ENCODE results near the gene HARBI1. TPM values are rescaled to one million over a fixed set of nuclear protein-coding genes. Genes with fewer than 3 reads are reported as not detected.

HARBI1 gene
- total RNA-seq, 1 donor from 2014 or later = 4.5 TPM

DNA sequence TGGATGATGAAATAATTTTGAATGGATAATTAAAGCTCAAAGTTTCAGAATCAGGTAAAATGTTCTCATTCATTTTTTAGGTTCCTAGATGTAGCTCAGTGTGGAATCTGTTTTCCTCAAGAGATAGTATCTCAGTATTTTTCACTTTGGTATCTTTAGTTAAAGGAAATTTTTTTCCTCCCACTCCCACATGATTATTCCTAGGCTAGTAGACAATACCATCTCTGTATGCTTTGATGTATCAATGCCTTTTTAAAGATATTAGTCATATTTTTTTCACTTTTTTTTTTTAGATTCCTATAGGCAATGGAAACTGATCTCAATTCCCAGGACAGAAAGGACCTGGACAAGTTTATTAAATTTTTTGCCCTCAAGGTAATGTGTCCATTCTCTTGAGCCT lies 27.0 kb upstream of the HARBI1 start:
- intact Hi-C loops (cut with micrococcal nuclease) = no loop called here
- no peak overlapping the region for H3K4me3 Mint-ChIP-seq

GRCh38 chr11:46643531-46643930 lies 26.5 kb upstream of the HARBI1 start:
- Mint-ChIP-seq H3K27ac (no peak overlapping the region), H3K27me3 (ENCODE audit: insufficient read depth) (no peaks in the 10 kb centered on the region), H3K4me1 (ENCODE audit: low read depth) (peaks cover 13% of the 10 kb centered on the region), H3K9me3 (peaks cover 6% of the 10 kb centered on the region), H3K4me3 (no peak overlapping the region), H3K36me3 (ENCODE audit: low read depth) (peaks cover 37% of the 10 kb centered on the region)
- intact Hi-C loops (cut with micrococcal nuclease) = no loop called here
- no peak for DNase-seq (ENCODE audit: low spot score)

More for the DNA sequence above, 27.0 kb upstream of the HARBI1 start:
- Mint-ChIP-seq H3K27ac (no peak overlapping the region), H3K36me3 (ENCODE audit: low read depth) (peaks cover 36% of the 10 kb centered on the region), H3K27me3 (ENCODE audit: insufficient read depth) (no peaks in the 10 kb centered on the region), H3K4me1 (ENCODE audit: low read depth) (peaks cover 11% of the 10 kb centered on the region), H3K9me3 (peaks cover 6% of the 10 kb centered on the region)
- no peak for DNase-seq (ENCODE audit: low spot score)

GRCh38 chr11:46642627-46643335 lies 25.8 kb upstream of the HARBI1 start:
- peaks cover 39% of the 10 kb centered on the region for H3K36me3 Mint-ChIP-seq (ENCODE audit: low read depth)
- H3K27me3 Mint-ChIP-seq (ENCODE audit: insufficient read depth) = no peaks in the 10 kb centered on the region
- H3K9me3 Mint-ChIP-seq = peaks cover 6% of the 10 kb centered on the region
- H3K27ac Mint-ChIP-seq = no peak overlapping the region
- no peak overlapping the region for H3K4me3 Mint-ChIP-seq
- intact Hi-C loops (cut with micrococcal nuclease) = no loop called here
- DNase-seq (ENCODE audit: low spot score) = no peak
- peaks cover 17% of the 10 kb centered on the region for H3K4me1 Mint-ChIP-seq (ENCODE audit: low read depth)

DNA sequence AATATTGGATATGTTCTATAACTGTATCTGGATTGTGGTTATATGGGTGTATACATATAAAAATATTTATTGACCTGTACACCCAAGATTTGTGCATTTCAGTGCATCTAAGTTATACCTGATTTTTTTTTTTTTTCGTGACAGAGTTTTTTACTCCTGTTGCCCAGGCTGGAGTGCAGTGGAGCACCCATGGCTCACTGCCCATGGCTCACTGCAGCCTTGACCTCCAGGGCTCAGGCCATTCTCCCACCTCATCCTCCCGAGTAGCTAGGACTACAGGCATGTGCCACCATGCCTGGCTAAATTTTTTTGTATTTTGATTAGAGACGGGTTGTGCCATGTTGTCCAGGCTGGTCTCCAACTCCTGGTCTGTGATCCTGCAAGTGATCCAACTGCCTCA lies 24.6 kb upstream of the HARBI1 start:
- H3K4me1 Mint-ChIP-seq (ENCODE audit: low read depth) = peaks cover 17% of the 10 kb centered on the region
- peaks cover 38% of the 10 kb centered on the region for H3K36me3 Mint-ChIP-seq (ENCODE audit: low read depth)
- H3K27ac Mint-ChIP-seq = no peak overlapping the region
- no peaks in the 10 kb centered on the region for H3K27me3 Mint-ChIP-seq (ENCODE audit: insufficient read depth)
- peaks cover 6% of the 10 kb centered on the region for H3K9me3 Mint-ChIP-seq
- DNase-seq (ENCODE audit: low spot score) = no peak
- intact Hi-C loops (cut with micrococcal nuclease) = no loop called here
- H3K4me3 Mint-ChIP-seq = no peak overlapping the region

DNA sequence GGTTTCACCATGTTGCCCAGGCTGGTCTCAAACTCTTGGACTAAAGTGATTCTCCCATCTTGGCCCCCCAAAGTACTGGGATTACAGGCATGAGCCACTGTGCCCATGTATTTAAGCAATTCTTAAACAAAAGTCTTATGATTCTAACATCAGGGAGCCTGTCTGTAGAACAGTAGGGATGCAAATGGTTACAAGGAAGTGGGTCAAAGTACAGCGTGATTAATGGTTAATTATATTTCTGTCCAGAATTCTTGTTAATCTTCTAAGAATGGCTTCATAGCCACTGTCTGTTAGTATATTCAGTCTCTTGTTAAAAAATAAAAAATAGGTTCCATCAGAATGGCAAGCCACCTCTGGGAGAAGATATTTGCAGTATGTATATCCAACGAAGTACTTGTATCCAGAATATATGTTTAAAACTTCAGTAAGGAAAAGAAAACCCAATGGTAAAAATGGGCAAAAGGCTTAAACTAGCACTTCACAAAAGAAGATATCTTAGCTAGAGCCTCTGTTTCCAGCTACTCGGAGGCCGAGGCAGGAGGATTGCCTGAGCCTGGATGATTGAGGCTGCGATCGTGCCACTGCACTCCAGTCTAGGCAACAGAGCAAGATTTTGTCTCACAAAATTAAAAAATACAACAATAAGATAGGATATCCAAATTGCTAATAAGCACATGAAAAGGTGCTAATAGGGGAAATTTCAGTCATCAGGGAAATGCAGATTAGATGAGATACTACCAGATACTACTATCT lies 23.2 kb upstream of the HARBI1 start:
- H3K27me3 Mint-ChIP-seq (ENCODE audit: insufficient read depth) = no peaks in the 10 kb centered on the region
- H3K36me3 Mint-ChIP-seq (ENCODE audit: low read depth) = peaks cover 33% of the 10 kb centered on the region
- DNase-seq (ENCODE audit: low spot score) = no peak
- peaks cover 17% of the 10 kb centered on the region for H3K4me1 Mint-ChIP-seq (ENCODE audit: low read depth)
- peaks cover 6% of the 10 kb centered on the region for H3K9me3 Mint-ChIP-seq
- intact Hi-C loops (cut with micrococcal nuclease) = no loop called here
- H3K27ac Mint-ChIP-seq = no peak overlapping the region
- no peak overlapping the region for H3K4me3 Mint-ChIP-seq

DNA sequence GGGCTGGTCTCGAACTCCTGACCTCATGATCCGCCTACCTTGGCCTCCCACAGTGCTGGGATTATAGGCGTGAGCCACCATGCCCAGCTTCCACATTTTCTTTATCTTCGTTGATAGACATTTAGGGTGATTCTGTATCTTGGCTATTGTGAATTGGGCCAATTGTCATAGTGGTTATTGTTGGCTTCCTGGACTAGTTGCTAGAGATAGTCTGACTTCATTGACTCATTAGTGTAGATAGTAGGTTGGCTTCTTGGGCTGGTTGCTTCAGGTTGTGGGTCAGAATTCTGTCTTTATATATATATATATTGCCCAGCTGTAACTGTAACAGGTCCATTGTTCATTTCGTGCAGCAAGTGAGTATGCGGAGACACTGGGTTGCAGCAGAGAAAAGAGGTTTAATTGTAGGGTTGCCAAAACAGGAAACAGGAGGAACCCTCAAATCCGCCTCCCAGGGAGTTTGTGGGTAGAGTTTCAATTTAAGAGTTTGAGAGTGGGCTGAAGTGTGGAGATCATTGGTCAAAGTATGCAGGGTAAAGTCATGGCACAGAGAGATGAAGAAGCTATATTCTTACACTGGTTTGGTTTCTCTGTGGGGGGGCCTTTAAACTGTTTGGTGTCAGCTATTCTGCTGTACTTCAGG lies 22.3 kb upstream of the HARBI1 start:
- no peak for DNase-seq (ENCODE audit: low spot score)
- Mint-ChIP-seq H3K36me3 (ENCODE audit: low read depth) (peaks cover 28% of the 10 kb centered on the region), H3K27ac (no peak overlapping the region), H3K4me1 (ENCODE audit: low read depth) (peaks cover 17% of the 10 kb centered on the region), H3K4me3 (no peak overlapping the region), H3K9me3 (peaks cover 6% of the 10 kb centered on the region), H3K27me3 (ENCODE audit: insufficient read depth) (peaks cover 2% of the 10 kb centered on the region)
- intact Hi-C loops (cut with micrococcal nuclease) = no loop called here

GRCh38 chr11:46637546-46637945 lies 20.5 kb upstream of the HARBI1 start:
- Mint-ChIP-seq H3K36me3 (ENCODE audit: low read depth) (peaks cover 19% of the 10 kb centered on the region), H3K4me1 (ENCODE audit: low read depth) (peaks cover 17% of the 10 kb centered on the region), H3K9me3 (peaks cover 6% of the 10 kb centered on the region), H3K4me3 (no peak overlapping the region), H3K27ac (no peak overlapping the region), H3K27me3 (ENCODE audit: insufficient read depth) (peaks cover 2% of the 10 kb centered on the region)
- DNase-seq (ENCODE audit: low spot score) = no peak
- intact Hi-C loops (cut with micrococcal nuclease) = no loop called here

DNA sequence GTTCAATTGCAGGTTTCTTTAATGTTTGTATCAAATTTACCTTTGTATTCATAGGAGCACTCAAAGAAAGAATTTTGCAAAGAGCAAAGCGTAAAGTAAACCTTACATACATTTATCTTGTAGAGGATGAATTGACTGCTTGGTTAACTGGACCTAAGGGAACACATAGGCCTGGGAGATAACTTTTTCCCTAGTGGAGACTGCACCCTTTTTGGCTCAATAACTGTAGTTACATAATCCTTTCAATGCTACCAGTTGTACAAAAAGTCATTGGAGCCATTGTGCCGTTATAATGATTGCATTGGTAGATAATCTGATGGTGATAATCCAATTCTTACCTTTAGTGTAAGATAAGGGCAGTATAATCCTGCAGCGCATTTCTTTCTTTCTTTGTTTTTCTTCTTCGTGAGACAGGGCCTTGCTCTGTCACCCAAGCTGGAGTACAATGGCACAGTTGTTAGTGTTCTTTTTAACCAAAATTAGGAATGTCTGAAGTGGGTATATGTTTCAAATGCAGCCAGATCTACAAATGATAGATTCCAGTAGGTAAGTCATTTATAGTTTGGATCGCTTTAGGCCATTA lies 18.6 kb upstream of the HARBI1 start:
- no peak for DNase-seq (ENCODE audit: low spot score)
- H3K9me3 Mint-ChIP-seq = peaks cover 6% of the 10 kb centered on the region
- H3K4me1 Mint-ChIP-seq (ENCODE audit: low read depth) = peaks cover 22% of the 10 kb centered on the region
- H3K4me3 Mint-ChIP-seq = no peak overlapping the region
- H3K27me3 Mint-ChIP-seq (ENCODE audit: insufficient read depth) = peaks cover 2% of the 10 kb centered on the region
- intact Hi-C loops (cut with micrococcal nuclease) = no loop called here
- no peak overlapping the region for H3K27ac Mint-ChIP-seq
- peaks cover 17% of the 10 kb centered on the region for H3K36me3 Mint-ChIP-seq (ENCODE audit: low read depth)

GRCh38 chr11:46633291-46634217 lies 16.5 kb upstream of the HARBI1 start:
- no peak for DNase-seq (ENCODE audit: low spot score)
- Mint-ChIP-seq H3K4me3 (no peak overlapping the region), H3K36me3 (ENCODE audit: low read depth) (peaks cover 11% of the 10 kb centered on the region), H3K27me3 (ENCODE audit: insufficient read depth) (peaks cover 2% of the 10 kb centered on the region), H3K4me1 (ENCODE audit: low read depth) (peaks cover 9% of the 10 kb centered on the region), H3K9me3 (no peaks in the 10 kb centered on the region), H3K27ac (no peak overlapping the region)
- intact Hi-C loops (cut with micrococcal nuclease) = no loop called here

DNA sequence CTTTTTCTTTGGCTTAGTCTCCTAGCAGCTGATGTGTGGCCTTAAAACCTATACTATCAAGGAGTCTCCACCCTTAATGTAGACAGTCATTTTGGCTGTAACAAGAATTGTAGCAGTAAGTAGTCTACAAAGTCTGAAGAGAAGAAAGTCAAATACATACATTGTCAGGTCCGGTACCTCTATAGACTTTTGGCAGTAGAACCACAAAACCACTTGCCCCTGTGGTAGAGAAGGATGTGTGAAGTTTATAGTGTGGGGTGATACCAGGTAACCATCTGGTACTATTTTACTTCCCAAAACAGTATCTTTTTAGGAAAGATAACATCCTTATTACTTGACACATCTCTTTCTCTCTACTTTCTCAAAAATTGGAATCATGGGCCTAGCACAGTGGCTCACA lies 15.5 kb upstream of the HARBI1 start:
- Mint-ChIP-seq H3K4me3 (no peak overlapping the region), H3K9me3 (no peaks in the 10 kb centered on the region), H3K27ac (no peak overlapping the region), H3K36me3 (ENCODE audit: low read depth) (peaks cover 7% of the 10 kb centered on the region), H3K27me3 (ENCODE audit: insufficient read depth) (peaks cover 2% of the 10 kb centered on the region), H3K4me1 (ENCODE audit: low read depth) (peaks cover 5% of the 10 kb centered on the region)
- DNase-seq (ENCODE audit: low spot score) = no peak
- intact Hi-C loops (cut with micrococcal nuclease) = no loop called here

- no peak overlapping the region for H3K4me3 Mint-ChIP-seq
- no peaks in the 10 kb centered on the region for H3K9me3 Mint-ChIP-seq
- peaks cover 5% of the 10 kb centered on the region for H3K4me1 Mint-ChIP-seq (ENCODE audit: low read depth)
- intact Hi-C loops (cut with micrococcal nuclease) = no loop called here
- no peak overlapping the region for H3K27ac Mint-ChIP-seq
- peaks cover 6% of the 10 kb centered on the region for H3K36me3 Mint-ChIP-seq (ENCODE audit: low read depth)
- H3K27me3 Mint-ChIP-seq (ENCODE audit: insufficient read depth) = peaks cover 2% of the 10 kb centered on the region
- no peak for DNase-seq (ENCODE audit: low spot score)
Measured at GRCh38 chr11:46631676-46632075, 14.6 kb upstream of the HARBI1 start.

- H3K4me3 Mint-ChIP-seq = no peak overlapping the region
- H3K9me3 Mint-ChIP-seq = no peaks in the 10 kb centered on the region
- intact Hi-C loops (cut with micrococcal nuclease) = no loop called here
- no peak overlapping the region for H3K27ac Mint-ChIP-seq
- H3K36me3 Mint-ChIP-seq (ENCODE audit: low read depth) = peaks cover 11% of the 10 kb centered on the region
- no peak for DNase-seq (ENCODE audit: low spot score)
- H3K27me3 Mint-ChIP-seq (ENCODE audit: insufficient read depth) = peaks cover 2% of the 10 kb centered on the region
- H3K4me1 Mint-ChIP-seq (ENCODE audit: low read depth) = peaks cover 5% of the 10 kb centered on the region
Measured at GRCh38 chr11:46630237-46630636, 13.2 kb upstream of the HARBI1 start.

Data from activated T-helper 1 cell treated with anti-CD3 and anti-CD28 coated beads, Interleukin-12 subunit alpha, Interleukin-12 subunit beta, Interleukin-2, Interleukin-4 antibody, amounts not matched to agents 30 ng/mL and 10 ng/mL and 1 ng/mL, durations not matched to agents 14 hours and 24 hours and 36 hours (primary cell).